K562 (cell line): Measurements from ENCODE around the gene STX3. TPM values are rescaled to one million over a fixed set of nuclear protein-coding genes. Genes with fewer than 3 reads are reported as not detected.

ENCODE experiments used
- BCL6 ChIP-seq: fragments of 250-450 bp; sonication (Bioruptor Pico); IDR thresholded peaks from 2 replicates; pipeline ENCODE4 v1.4.0; 2020
- CBFA2T3 ChIP-seq: fragments of 450-650 bp; IDR thresholded peaks from 2 replicates; pipeline ENCODE4 v1.6.1; 2017
- CREB1 ChIP-seq, 2 experiments: sonication (generic) in 1 of 2; formaldehyde crosslinking in 1 of 2; IDR thresholded peaks; 2 replicates each; pipeline versions ENCODE4 v1.6.1 to v1.8.0; 2012 to 2022; ENCODE audit warnings: inconsistent platforms in 1 of 2, mild to moderate bottlenecking in 1 of 2, missing genetic modification reagents in 1 of 2, moderate library complexity in 1 of 2
- EGR1 ChIP-seq: fragments of 450-650 bp; conservative IDR thresholded peaks from 2 replicates; pipeline ENCODE4 v1.6.1; 2017; ENCODE audit warnings: mild to moderate bottlenecking
- ERF ChIP-seq: fragments of 450-650 bp; formaldehyde crosslinking; IDR thresholded peaks from 2 replicates; pipeline ENCODE4 v1.4.0; 2020; ENCODE audit warnings: mild to moderate bottlenecking, mixed read lengths
- KLF16 ChIP-seq: IDR thresholded peaks from 2 replicates; pipeline ENCODE4 v1.6.1; 2016; ENCODE audit warnings: antibody characterized with exemption
- PML ChIP-seq: IDR thresholded peaks from 2 replicates; pipeline ENCODE4 v1.6.1; 2012; ENCODE audit warnings: low read length, inconsistent platforms
- RAD21 ChIP-seq, 2 experiments: fragments of 250-450 bp in 1 of 2; fragments of 450-650 bp in 1 of 2; sonication (Bioruptor Pico) in 1 of 2; formaldehyde crosslinking in 1 of 2; IDR thresholded peaks in 1 of 2; conservative IDR thresholded peaks in 1 of 2; 2 replicates each; pipeline versions ENCODE4 v1.4.0 to v1.8.0; 2020 to 2022; ENCODE audit warnings: mild to moderate bottlenecking in 2 of 2, moderate library complexity in 1 of 2
- SIX5 ChIP-seq, 2 experiments: IDR thresholded peaks; 2 replicates each; pipeline ENCODE4 v1.6.1; 2011; ENCODE audit warnings: low read length in 2 of 2, borderline replicate concordance in 1 of 2, low read depth in 1 of 2, mild to moderate bottlenecking in 1 of 2, moderate library complexity in 1 of 2; ENCODE audit not compliant: insufficient read depth in 1 of 2
- SRSF1 ChIP-seq: fragments of 200-400 bp; formaldehyde crosslinking; IDR thresholded peaks from 2 replicates; pipeline ENCODE4 v1.6.1; 2017; ENCODE audit warnings: mild to moderate bottlenecking, low read depth, low read length, moderate library complexity
- XRCC3 ChIP-seq: fragments of 450-650 bp; IDR thresholded peaks from 2 replicates; pipeline ENCODE4 v1.6.1; 2017; ENCODE audit warnings: mild to moderate bottlenecking, moderate library complexity
- ZBTB8A ChIP-seq: fragments of 450-650 bp; IDR thresholded peaks from 2 replicates; pipeline ENCODE4 v1.6.1; 2018; ENCODE audit warnings: mild to moderate bottlenecking, moderate library complexity; ENCODE audit not compliant: partially characterized antibody
- ZNF347 ChIP-seq: fragments of 450-650 bp; formaldehyde crosslinking; IDR thresholded peaks from 2 replicates; pipeline ENCODE4 v1.4.0; 2020; ENCODE audit warnings: low read depth, mild to moderate bottlenecking, moderate library complexity
- ZNF384 ChIP-seq: IDR thresholded peaks from 2 replicates; pipeline ENCODE4 v1.6.1; 2012; ENCODE audit warnings: low read depth, low read length, improper control_type of control experiment
- ZNF445 ChIP-seq: fragments of 250-450 bp; sonication (Bioruptor Pico); IDR thresholded peaks from 2 replicates; pipeline ENCODE4 v1.4.0; 2020; ENCODE audit warnings: low read depth, mild to moderate bottlenecking, moderate library complexity
- ZNF77 ChIP-seq: fragments of 250-450 bp; sonication (Bioruptor Pico); IDR thresholded peaks from 2 replicates; pipeline ENCODE4 v1.5.0; 2020
- polyA plus RNA-seq, 8 experiments: library from polyadenylated mRNA; depleted of rRNA in 4 of 8; stranded (reverse) in 5 of 8; unstranded in 3 of 8; fragments of >200 nt; fragmentation: Nextera tagmentation in 2 of 8; fragmentation: Illumina TruSeq in 1 of 8; extraction: Ambion mirVana in 2 of 8; extraction: Trizol in 1 of 8; gene quantifications; 2 replicates each; pipeline versions ENCODE4 v1.2.1 to v1.2.3, GENCODE V29; 2011 to 2014; ENCODE audit warnings: inconsistent platforms in 1 of 8, missing spikeins in 1 of 8
- total RNA-seq, 7 experiments: library from RNA; depleted of rRNA in 6 of 7; stranded (reverse); fragments of >200 nt in 6 of 7; fragmentation: Illumina TruSeq in 2 of 7; extraction: Trizol in 2 of 7; gene quantifications; 2 replicates each; pipeline versions ENCODE4 v1.2.1 to v1.2.3, GENCODE V29; 2011 to 2021; ENCODE audit warnings: low replicate concordance in 1 of 7
- TF ChIP-seq, protein P1 (sequence below): fragments of 450-650 bp; formaldehyde crosslinking; IDR thresholded peaks from 2 replicates; pipeline ENCODE4 v1.4.0; 2020; ENCODE audit warnings: mild to moderate bottlenecking, moderate library complexity
- TF ChIP-seq, protein P2 (sequence below): fragments of 250-450 bp; sonication (Bioruptor Pico); IDR thresholded peaks from 2 replicates; pipeline ENCODE4 v1.5.0; 2022; ENCODE audit warnings: mild to moderate bottlenecking
- TF ChIP-seq, protein P3 (sequence below): fragments of 250-450 bp; sonication (Bioruptor Pico); IDR thresholded peaks from 2 replicates; pipeline ENCODE4 v1.8.0; 2022; ENCODE audit warnings: inconsistent platforms, mild to moderate bottlenecking, moderate library complexity, borderline replicate concordance
- TF ChIP-seq, protein P4 (sequence below): fragments of 250-450 bp; sonication (Bioruptor Pico); IDR thresholded peaks from 2 replicates; pipeline ENCODE4 v1.8.0; 2022; ENCODE audit warnings: moderate library complexity, mild to moderate bottlenecking, inconsistent platforms

The STX3 gene
- total and polyA plus RNA-seq, 9 of the 15 experiments (the other 6 are each of a cell fraction or from before 2014, with no cell fraction given), result 12.0 to 91.6 (median 48.7) TPM

DNA sequence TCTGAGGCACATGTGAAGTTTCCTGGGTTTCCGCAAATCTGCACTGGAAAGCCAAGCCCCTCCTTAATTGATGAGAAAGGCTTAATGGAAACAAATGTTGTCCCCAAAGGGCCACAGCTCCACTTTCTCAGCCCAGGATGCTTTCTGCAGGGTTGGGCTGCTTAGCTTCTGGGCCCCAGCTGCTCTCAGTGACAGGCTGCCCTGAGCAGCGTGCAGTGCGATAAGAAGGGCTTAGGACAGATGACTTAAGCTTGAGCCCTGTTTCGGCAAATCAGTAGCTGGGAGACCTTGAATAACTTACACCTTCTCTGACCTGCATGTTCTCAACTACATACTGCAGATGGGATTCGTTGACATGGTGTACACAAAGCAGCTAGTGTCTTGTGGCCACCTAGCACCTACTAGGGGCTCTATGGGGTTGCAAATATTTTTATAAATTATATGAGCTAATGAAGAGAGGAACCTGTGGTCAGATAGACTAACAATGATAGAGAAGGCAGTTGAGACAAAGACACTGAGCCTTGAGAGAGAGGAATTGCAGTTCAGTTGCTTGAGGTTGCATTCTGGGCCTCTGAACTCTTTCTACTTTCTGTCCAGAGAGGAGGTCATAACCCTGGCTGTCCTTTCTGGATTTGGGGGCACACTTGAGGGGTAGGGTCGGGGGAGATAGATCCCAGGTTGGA lies 11.5 kb downstream of the STX3 start (continued):
- no peak for TF ChIP-seq SIX5 (IDR thresholded peaks at IDR 0.05; ENCODE audit: borderline replicate concordance in 1 of 2, insufficient read depth in 1 of 2, low read depth in 1 of 2, low read length in 2 of 2)
- TF ChIP-seq ZNF384, result no peak
- no peak for TF ChIP-seq ZNF445 (CRISPR knock-in tag)
- peak; percentile 14; the same call in 1 of the 2 replicates for TF ChIP-seq KLF16
- 0 out of 4 replicates have a peak, but pooled peaks of 1 of the 2 experiments have one; percentile 7 for TF ChIP-seq RAD21 (CRISPR knock-in tag; conservative IDR thresholded peaks at IDR 0.05 in 1 of 2, IDR thresholded peaks at IDR 0.05 in 1 of 2)
- TF ChIP-seq, protein P1, sequence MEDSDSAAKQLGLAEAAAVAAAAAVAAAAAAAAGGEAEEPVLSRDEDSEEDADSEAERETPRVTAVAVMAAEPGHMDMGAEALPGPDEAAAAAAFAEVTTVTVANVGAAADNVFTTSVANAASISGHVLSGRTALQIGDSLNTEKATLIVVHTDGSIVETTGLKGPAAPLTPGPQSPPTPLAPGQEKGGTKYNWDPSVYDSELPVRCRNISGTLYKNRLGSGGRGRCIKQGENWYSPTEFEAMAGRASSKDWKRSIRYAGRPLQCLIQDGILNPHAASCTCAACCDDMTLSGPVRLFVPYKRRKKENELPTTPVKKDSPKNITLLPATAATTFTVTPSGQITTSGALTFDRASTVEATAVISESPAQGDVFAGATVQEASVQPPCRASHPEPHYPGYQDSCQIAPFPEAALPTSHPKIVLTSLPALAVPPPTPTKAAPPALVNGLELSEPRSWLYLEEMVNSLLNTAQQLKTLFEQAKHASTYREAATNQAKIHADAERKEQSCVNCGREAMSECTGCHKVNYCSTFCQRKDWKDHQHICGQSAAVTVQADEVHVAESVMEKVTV, result no peak
- TF ChIP-seq BCL6 (CRISPR knock-in tag), result no peak
- TF ChIP-seq ERF (CRISPR knock-in tag), result no peak
- no peak for TF ChIP-seq ZBTB8A
- TF ChIP-seq, protein P2, sequence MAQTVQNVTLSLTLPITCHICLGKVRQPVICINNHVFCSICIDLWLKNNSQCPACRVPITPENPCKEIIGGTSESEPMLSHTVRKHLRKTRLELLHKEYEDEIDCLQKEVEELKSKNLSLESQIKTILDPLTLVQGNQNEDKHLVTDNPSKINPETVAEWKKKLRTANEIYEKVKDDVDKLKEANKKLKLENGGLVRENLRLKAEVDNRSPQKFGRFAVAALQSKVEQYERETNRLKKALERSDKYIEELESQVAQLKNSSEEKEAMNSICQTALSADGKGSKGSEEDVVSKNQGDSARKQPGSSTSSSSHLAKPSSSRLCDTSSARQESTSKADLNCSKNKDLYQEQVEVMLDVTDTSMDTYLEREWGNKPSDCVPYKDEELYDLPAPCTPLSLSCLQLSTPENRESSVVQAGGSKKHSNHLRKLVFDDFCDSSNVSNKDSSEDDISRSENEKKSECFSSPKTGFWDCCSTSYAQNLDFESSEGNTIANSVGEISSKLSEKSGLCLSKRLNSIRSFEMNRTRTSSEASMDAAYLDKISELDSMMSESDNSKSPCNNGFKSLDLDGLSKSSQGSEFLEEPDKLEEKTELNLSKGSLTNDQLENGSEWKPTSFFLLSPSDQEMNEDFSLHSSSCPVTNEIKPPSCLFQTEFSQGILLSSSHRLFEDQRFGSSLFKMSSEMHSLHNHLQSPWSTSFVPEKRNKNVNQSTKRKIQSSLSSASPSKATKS (CRISPR knock-in tag), result no peak
- TF ChIP-seq, protein P3, sequence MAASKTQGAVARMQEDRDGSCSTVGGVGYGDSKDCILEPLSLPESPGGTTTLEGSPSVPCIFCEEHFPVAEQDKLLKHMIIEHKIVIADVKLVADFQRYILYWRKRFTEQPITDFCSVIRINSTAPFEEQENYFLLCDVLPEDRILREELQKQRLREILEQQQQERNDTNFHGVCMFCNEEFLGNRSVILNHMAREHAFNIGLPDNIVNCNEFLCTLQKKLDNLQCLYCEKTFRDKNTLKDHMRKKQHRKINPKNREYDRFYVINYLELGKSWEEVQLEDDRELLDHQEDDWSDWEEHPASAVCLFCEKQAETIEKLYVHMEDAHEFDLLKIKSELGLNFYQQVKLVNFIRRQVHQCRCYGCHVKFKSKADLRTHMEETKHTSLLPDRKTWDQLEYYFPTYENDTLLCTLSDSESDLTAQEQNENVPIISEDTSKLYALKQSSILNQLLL (CRISPR knock-in tag), result no peak
- TF ChIP-seq XRCC3, result no peak
- no peak for TF ChIP-seq EGR1
- peak; percentile 87 for TF ChIP-seq CBFA2T3
- TF ChIP-seq PML, result 0 out of 2 replicates have a peak, but pooled peaks have one; percentile 23
- no peak for TF ChIP-seq CREB1 (IDR thresholded peaks at IDR 0.05)
- TF ChIP-seq CREB1 (CRISPR knock-in tag; IDR thresholded peaks at IDR 0.05), result no peak
- TF ChIP-seq ZNF77 (CRISPR knock-in tag), result no peak
- TF ChIP-seq, protein P4, sequence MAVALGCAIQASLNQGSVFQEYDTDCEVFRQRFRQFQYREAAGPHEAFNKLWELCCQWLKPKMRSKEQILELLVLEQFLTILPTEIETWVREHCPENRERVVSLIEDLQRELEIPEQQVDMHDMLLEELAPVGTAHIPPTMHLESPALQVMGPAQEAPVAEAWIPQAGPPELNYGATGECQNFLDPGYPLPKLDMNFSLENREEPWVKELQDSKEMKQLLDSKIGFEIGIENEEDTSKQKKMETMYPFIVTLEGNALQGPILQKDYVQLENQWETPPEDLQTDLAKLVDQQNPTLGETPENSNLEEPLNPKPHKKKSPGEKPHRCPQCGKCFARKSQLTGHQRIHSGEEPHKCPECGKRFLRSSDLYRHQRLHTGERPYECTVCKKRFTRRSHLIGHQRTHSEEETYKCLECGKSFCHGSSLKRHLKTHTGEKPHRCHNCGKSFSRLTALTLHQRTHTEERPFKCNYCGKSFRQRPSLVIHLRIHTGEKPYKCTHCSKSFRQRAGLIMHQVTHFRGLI (CRISPR knock-in tag), result peak; percentile 89; the same call in 1 of the 2 replicates
- TF ChIP-seq ZNF347 (CRISPR knock-in tag), result no peak
- no peak for TF ChIP-seq SRSF1
